Liver (tissue), 3 donors: ENCODE results near the gene UGT1A4.

Source experiments
- CTCF ChIP-seq: fragments of 150-350 bp; IDR thresholded peaks from 2 replicates; pipeline ENCODE4 v1.5.1; 2017; ENCODE audit warnings: improper control_type of control experiment, low read depth, low read length; ENCODE audit not compliant: missing input control
- GABPA ChIP-seq, 2 donors: IDR thresholded peaks in 1 of 2; conservative IDR thresholded peaks in 1 of 2; 2 replicates each; pipeline ENCODE4 v1.6.1; 2016; ENCODE audit warnings: antibody characterized with exemption in 2 of 2, mild to moderate bottlenecking in 1 of 2, moderate library complexity in 1 of 2
- JUND ChIP-seq, 2 donors: IDR thresholded peaks; 2 replicates each; pipeline ENCODE4 v1.6.1; 2016; ENCODE audit warnings: antibody characterized with exemption in 2 of 2
- MAX ChIP-seq: IDR thresholded peaks from 2 replicates; pipeline ENCODE4 v1.6.1; 2016; ENCODE audit warnings: antibody characterized with exemption
- NR2F2 ChIP-seq: IDR thresholded peaks from 2 replicates; pipeline ENCODE4 v1.6.1; 2016; ENCODE audit warnings: antibody characterized with exemption
- RAD21 ChIP-seq, 2 donors: IDR thresholded peaks; 2 replicates each; pipeline ENCODE4 v1.6.1; 2016; ENCODE audit warnings: antibody characterized with exemption in 2 of 2, mild to moderate bottlenecking in 2 of 2
- REST ChIP-seq: IDR thresholded peaks from 2 replicates; pipeline ENCODE4 v1.6.1; 2016; ENCODE audit warnings: antibody characterized with exemption, mild to moderate bottlenecking
- SP1 ChIP-seq: IDR thresholded peaks from 2 replicates; pipeline ENCODE4 v1.6.1; 2018; ENCODE audit warnings: antibody characterized with exemption, mild to moderate bottlenecking
- YY1 ChIP-seq: IDR thresholded peaks from 2 replicates; pipeline ENCODE4 v1.6.1; 2016; ENCODE audit warnings: antibody characterized with exemption, mild to moderate bottlenecking
- TF ChIP-seq, protein P1 (sequence below): IDR thresholded peaks from 2 replicates; pipeline ENCODE4 v1.6.1; 2016; ENCODE audit warnings: antibody characterized with exemption
- donor health status: healthy.
- donor health status: healthy.

DNA sequence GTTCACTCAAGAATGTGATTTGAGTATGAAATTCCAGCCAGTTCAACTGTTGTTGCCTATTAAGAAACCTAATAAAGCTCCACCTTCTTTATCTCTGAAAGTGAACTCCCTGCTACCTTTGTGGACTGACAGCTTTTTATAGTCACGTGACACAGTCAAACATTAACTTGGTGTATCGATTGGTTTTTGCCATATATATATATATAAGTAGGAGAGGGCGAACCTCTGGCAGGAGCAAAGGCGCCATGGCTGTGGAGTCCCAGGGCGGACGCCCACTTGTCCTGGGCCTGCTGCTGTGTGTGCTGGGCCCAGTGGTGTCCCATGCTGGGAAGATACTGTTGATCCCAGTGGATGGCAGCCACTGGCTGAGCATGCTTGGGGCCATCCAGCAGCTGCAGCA is 41.5 kb downstream of the UGT1A4 start, which contains the start of gene UGT1A1:
- TF ChIP-seq CTCF (no peak), GABPA (IDR thresholded peaks at IDR 0.05 in 1 of 2, conservative IDR thresholded peaks at IDR 0.05 in 1 of 2) (no peak), SP1 (peak; percentile 76), REST (peak; percentile 27), MAX (no peak), NR2F2 (no peak), RAD21 (IDR thresholded peaks at IDR 0.05) (peak; percentile 18 to 41), YY1 (peak; percentile 67), JUND (IDR thresholded peaks at IDR 0.05) (peak; percentile 33 to 45)
- TF ChIP-seq, protein P1, sequence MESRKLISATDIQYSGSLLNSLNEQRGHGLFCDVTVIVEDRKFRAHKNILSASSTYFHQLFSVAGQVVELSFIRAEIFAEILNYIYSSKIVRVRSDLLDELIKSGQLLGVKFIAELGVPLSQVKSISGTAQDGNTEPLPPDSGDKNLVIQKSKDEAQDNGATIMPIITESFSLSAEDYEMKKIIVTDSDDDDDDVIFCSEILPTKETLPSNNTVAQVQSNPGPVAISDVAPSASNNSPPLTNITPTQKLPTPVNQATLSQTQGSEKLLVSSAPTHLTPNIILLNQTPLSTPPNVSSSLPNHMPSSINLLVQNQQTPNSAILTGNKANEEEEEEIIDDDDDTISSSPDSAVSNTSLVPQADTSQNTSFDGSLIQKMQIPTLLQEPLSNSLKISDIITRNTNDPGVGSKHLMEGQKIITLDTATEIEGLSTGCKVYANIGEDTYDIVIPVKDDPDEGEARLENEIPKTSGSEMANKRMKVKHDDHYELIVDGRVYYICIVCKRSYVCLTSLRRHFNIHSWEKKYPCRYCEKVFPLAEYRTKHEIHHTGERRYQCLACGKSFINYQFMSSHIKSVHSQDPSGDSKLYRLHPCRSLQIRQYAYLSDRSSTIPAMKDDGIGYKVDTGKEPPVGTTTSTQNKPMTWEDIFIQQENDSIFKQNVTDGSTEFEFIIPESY = peak; percentile 44
